ENCODE measurements around the gene ENO3. TPM values are rescaled to one million over a fixed set of nuclear protein-coding genes. Genes with fewer than 3 reads are reported as not detected.

The ENO3 gene
- total RNA-seq, 2 experiments from 2014 or later: 14.6 to 79.4 TPM

DNA sequence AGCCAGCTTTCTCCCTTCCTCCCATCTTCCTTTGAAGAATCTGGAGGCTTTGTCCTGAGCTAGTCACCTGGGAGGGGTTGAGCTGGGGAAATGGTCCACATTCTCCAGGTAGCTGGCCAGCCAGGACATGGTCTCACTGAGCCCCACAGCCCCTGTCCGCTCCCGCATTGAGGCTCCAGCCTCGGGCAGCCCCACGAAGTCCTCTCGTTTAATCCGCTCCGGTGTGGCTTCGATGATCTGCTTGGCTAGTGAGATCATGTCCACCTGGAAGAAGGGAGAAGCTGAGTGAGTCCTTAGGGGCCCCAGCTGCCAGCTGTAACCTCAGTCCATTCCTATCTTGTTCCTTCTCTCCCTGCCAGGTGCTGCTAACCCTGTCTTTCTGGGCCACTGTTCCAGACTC, 19.4 kb downstream of the ENO3 start:
- H3K36me3 ChIP-seq (ENCODE audit: insufficient read depth, low read length): peaks cover 29% of the 10 kb centered on the region
- TF ChIP-seq, protein P1, sequence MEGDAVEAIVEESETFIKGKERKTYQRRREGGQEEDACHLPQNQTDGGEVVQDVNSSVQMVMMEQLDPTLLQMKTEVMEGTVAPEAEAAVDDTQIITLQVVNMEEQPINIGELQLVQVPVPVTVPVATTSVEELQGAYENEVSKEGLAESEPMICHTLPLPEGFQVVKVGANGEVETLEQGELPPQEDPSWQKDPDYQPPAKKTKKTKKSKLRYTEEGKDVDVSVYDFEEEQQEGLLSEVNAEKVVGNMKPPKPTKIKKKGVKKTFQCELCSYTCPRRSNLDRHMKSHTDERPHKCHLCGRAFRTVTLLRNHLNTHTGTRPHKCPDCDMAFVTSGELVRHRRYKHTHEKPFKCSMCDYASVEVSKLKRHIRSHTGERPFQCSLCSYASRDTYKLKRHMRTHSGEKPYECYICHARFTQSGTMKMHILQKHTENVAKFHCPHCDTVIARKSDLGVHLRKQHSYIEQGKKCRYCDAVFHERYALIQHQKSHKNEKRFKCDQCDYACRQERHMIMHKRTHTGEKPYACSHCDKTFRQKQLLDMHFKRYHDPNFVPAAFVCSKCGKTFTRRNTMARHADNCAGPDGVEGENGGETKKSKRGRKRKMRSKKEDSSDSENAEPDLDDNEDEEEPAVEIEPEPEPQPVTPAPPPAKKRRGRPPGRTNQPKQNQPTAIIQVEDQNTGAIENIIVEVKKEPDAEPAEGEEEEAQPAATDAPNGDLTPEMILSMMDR (conservative IDR thresholded peaks at IDR 0.05; ENCODE audit: low read length): no peak
- no peak for TF ChIP-seq EZH2phosphoT487 (IDR thresholded peaks at IDR 0.05; ENCODE audit: borderline replicate concordance, low read depth, low read length)
- peaks cover 22% of the 10 kb centered on the region; the same call in 1 of the 2 replicates for H3K79me2 ChIP-seq (ENCODE audit: insufficient read depth, low read depth, low read length)
- H2AFZ ChIP-seq (ENCODE audit: low read length): no peak overlapping the region
- POLR2A ChIA-PET: interaction anchor here (0.7 to 6.0 kb wide), 2 partner anchors 18 to 66 kb away, joined by 3 to 51 read pairs; partner anchors contain the start of gene ENO3
- no peak for DNase-seq (ENCODE audit: low spot score)
- intact Hi-C loops (cut with micrococcal nuclease; ENCODE audit: unreplicated experiment): no loop called here
- H3K9me2 ChIP-seq (ENCODE audit: insufficient read depth, low read length): no peaks in the 10 kb centered on the region
- no peak overlapping the region for H3K4me3 ChIP-seq (ENCODE audit: low read depth, low read length, poor library complexity, severe bottlenecking)
- CTCF ChIA-PET (ENCODE audit: unreplicated experiment): interaction anchor here (0.5 kb wide), 1 partner anchor 77 kb away, joined by 3 read pairs; no protein-coding TSS in a partner anchor
- BruUV-seq (replicated peaks): no TSS peak
- no peaks in the 10 kb centered on the region for H4K20me1 ChIP-seq (ENCODE audit: insufficient read depth, low read length)
- H3K4me2 ChIP-seq (ENCODE audit: low read length): no peak overlapping the region
- H3K27ac ChIP-seq (ENCODE audit: low read depth, low read length, poor library complexity, severe bottlenecking): no peak overlapping the region
- H3K4me1 ChIP-seq (ENCODE audit: insufficient read depth, low read length, poor library complexity, severe bottlenecking): peaks cover 23% of the 10 kb centered on the region
- no peaks in the 10 kb centered on the region for H3K9me3 ChIP-seq (ENCODE audit: low read length)

DNA sequence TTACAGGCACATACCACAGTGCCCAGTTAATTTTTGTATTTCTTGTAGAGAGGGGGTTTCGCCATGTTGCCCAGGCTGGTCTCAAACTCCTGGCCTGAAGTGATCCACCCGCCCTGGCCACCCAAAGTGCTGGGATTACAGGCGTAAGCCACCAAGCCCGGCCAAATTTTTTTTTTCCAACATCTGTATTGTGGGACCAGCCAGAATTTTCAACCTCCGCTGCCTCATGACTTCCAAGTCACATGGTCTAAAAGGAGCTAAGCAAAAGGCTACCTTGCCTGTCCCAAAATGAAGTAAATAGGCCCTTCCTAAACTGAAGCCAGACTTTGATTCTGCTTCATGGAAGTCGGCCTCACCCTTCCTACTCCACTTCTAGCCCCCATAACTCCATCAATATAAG, 20.9 kb downstream of the ENO3 start:
- Histone ChIP-seq H3K9me3 (ENCODE audit: low read length) (no peaks in the 10 kb centered on the region), H4K20me1 (ENCODE audit: insufficient read depth, low read length) (no peaks in the 10 kb centered on the region), H3K4me1 (ENCODE audit: insufficient read depth, low read length, poor library complexity, severe bottlenecking) (peaks cover 14% of the 10 kb centered on the region), H3K4me3 (ENCODE audit: low read depth, low read length, poor library complexity, severe bottlenecking) (no peak overlapping the region), H3K9me2 (ENCODE audit: insufficient read depth, low read length) (no peaks in the 10 kb centered on the region), H2AFZ (ENCODE audit: low read length) (no peak overlapping the region), H3K4me2 (ENCODE audit: low read length) (no peak overlapping the region), H3K36me3 (ENCODE audit: insufficient read depth, low read length) (peaks cover 28% of the 10 kb centered on the region), H3K79me2 (ENCODE audit: insufficient read depth, low read depth, low read length) (peaks cover 8% of the 10 kb centered on the region; the same call in 1 of the 2 replicates), H3K27ac (ENCODE audit: low read depth, low read length, poor library complexity, severe bottlenecking) (no peak overlapping the region)
- no TSS peak for BruUV-seq (replicated peaks)
- no peak for TF ChIP-seq EZH2phosphoT487 (IDR thresholded peaks at IDR 0.05; ENCODE audit: borderline replicate concordance, low read depth, low read length)
- TF ChIP-seq, protein P1 (conservative IDR thresholded peaks at IDR 0.05; ENCODE audit: low read length): no peak
- POLR2A ChIA-PET: no interaction called here
- intact Hi-C loops (cut with micrococcal nuclease; ENCODE audit: unreplicated experiment): no loop called here
- DNase-seq (ENCODE audit: low spot score): no peak
- CTCF ChIA-PET (ENCODE audit: unreplicated experiment): no interaction called here

DNA sequence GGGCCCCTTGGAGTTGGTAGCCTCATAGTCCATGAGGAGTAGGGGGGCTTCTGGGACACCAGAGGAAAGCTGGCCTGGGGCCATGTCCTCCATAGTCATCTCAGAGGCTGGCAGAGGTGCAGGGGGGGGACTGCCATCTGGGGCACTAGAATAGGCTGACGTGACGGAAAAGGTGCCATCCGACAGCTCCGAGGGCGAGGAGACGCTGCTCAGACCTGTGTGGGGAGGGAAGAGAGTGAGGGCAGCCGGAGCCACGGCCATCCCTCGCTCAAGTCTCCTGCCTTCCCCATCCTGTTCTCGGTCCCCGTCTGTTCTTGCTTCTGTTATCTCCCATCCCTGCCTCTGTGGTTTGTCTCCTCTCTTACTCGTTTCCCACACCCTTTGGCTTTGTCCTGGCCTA, 21.4 kb downstream of the ENO3 start:
- H3K9me3 ChIP-seq (ENCODE audit: low read length): no peaks in the 10 kb centered on the region
- no TSS peak for BruUV-seq (replicated peaks)
- H3K79me2 ChIP-seq (ENCODE audit: insufficient read depth, low read depth, low read length): peaks cover 8% of the 10 kb centered on the region; the same call in 1 of the 2 replicates
- DNase-seq (ENCODE audit: low spot score): no peak
- ChIA-PET CTCF (ENCODE audit: unreplicated experiment) (no interaction called here), POLR2A (no interaction called here)
- TF ChIP-seq, protein P1 (conservative IDR thresholded peaks at IDR 0.05; ENCODE audit: low read length): no peak
- TF ChIP-seq EZH2phosphoT487 (IDR thresholded peaks at IDR 0.05; ENCODE audit: borderline replicate concordance, low read depth, low read length): no peak
- H3K27ac ChIP-seq (ENCODE audit: low read depth, low read length, poor library complexity, severe bottlenecking): no peak overlapping the region
- H2AFZ ChIP-seq (ENCODE audit: low read length): no peak overlapping the region
- H4K20me1 ChIP-seq (ENCODE audit: insufficient read depth, low read length): no peaks in the 10 kb centered on the region
- peaks cover 14% of the 10 kb centered on the region for H3K4me1 ChIP-seq (ENCODE audit: insufficient read depth, low read length, poor library complexity, severe bottlenecking)
- no peaks in the 10 kb centered on the region for H3K9me2 ChIP-seq (ENCODE audit: insufficient read depth, low read length)
- intact Hi-C loops (cut with micrococcal nuclease; ENCODE audit: unreplicated experiment): no loop called here
- peaks cover 32% of the 10 kb centered on the region for H3K36me3 ChIP-seq (ENCODE audit: insufficient read depth, low read length)
- H3K4me3 ChIP-seq (ENCODE audit: low read depth, low read length, poor library complexity, severe bottlenecking): no peak overlapping the region
- no peak overlapping the region for H3K4me2 ChIP-seq (ENCODE audit: low read length)

All from OCI-LY7 (cell line).